ENCODE results near the gene VSTM5.
"Not testable (repeated sequence)": the region's sequence is repeated elsewhere in the genome, so short reads cannot be mapped to it uniquely, and the experiment has no call there.

- TF ChIP-seq, protein P1, sequence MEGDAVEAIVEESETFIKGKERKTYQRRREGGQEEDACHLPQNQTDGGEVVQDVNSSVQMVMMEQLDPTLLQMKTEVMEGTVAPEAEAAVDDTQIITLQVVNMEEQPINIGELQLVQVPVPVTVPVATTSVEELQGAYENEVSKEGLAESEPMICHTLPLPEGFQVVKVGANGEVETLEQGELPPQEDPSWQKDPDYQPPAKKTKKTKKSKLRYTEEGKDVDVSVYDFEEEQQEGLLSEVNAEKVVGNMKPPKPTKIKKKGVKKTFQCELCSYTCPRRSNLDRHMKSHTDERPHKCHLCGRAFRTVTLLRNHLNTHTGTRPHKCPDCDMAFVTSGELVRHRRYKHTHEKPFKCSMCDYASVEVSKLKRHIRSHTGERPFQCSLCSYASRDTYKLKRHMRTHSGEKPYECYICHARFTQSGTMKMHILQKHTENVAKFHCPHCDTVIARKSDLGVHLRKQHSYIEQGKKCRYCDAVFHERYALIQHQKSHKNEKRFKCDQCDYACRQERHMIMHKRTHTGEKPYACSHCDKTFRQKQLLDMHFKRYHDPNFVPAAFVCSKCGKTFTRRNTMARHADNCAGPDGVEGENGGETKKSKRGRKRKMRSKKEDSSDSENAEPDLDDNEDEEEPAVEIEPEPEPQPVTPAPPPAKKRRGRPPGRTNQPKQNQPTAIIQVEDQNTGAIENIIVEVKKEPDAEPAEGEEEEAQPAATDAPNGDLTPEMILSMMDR (IDR thresholded peaks at IDR 0.05), result not testable (repeated sequence)
- TF ChIP-seq POLR2A (IDR thresholded peaks at IDR 0.05), result not testable (repeated sequence)
Measured at GRCh38 chr11:93774560-93774959, 75.9 kb downstream of the VSTM5 start.
